Breast epithelium (tissue), 3 donors: ENCODE results near the gene SIT1.

Experiments used
- POLR2AphosphoS5 ChIP-seq, 3 donors: sonication (generic); formaldehyde crosslinking; IDR thresholded peaks; one replicate each; pipeline ENCODE4 v1.6.1; 2017; ENCODE audit warnings: antibody characterized with exemption in 3 of 3
- TF ChIP-seq, protein P1 (sequence below), 3 donors: fragments of 450-650 bp; IDR thresholded peaks; one replicate each; pipeline ENCODE4 v1.5.1; 2016 to 2017; ENCODE audit warnings: antibody characterized with exemption in 3 of 3, mild to moderate bottlenecking in 3 of 3, moderate library complexity in 3 of 3

DNA sequence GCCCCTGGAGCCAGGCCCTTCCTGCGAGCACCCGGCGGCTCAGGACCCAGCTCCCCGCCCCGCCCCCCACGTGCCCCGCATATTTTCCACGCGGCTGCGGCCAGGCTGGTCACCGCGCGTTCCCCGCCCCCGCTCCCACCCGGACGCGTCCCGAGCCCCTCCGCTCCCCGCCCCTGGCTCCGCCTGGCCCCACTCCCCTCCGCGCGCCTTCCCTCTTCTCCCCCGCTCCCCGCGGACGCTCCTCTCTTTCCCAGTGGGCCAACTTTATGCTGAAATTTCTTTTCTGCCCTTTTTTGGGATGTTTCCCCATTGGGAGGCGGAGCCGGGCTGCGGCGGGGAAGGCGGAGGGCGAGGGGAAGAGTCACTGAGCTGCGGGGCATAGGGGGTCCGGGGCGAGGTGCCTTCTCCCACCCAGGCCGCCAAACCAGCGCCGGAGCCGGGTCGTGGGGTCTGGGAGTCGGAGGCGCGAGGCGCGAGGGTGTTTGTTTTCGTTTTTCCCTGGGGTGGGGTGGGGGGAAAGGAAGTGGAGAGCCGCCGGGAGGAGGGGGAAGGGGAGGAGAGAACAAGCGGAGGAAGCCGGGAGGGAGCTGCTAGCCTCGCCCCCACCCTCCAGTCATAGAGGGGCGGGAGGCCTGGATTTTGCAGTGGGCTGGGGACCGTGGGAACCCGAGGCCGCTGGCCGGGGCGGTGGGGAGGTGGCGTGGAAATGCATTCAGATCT is 40.0 kb upstream of the SIT1 start:
- TF ChIP-seq POLR2AphosphoS5 (IDR thresholded peaks at IDR 0.05), result peak; percentile 57 to 64 (median 57)
- TF ChIP-seq, protein P1, sequence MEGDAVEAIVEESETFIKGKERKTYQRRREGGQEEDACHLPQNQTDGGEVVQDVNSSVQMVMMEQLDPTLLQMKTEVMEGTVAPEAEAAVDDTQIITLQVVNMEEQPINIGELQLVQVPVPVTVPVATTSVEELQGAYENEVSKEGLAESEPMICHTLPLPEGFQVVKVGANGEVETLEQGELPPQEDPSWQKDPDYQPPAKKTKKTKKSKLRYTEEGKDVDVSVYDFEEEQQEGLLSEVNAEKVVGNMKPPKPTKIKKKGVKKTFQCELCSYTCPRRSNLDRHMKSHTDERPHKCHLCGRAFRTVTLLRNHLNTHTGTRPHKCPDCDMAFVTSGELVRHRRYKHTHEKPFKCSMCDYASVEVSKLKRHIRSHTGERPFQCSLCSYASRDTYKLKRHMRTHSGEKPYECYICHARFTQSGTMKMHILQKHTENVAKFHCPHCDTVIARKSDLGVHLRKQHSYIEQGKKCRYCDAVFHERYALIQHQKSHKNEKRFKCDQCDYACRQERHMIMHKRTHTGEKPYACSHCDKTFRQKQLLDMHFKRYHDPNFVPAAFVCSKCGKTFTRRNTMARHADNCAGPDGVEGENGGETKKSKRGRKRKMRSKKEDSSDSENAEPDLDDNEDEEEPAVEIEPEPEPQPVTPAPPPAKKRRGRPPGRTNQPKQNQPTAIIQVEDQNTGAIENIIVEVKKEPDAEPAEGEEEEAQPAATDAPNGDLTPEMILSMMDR (IDR thresholded peaks at IDR 0.05), result no peak
